Stimulated activated CD8-positive, alpha-beta memory T cell treated with anti-CD3 and anti-CD28 coated beads, Interleukin-2, amount 100 ng/mL, for 48 hours (primary cell): ENCODE results near the gene SMIM9.

Experiments used
- DNase-seq, 2 donors: peaks; one replicate each; pipeline ENCODE4 v3.0.0-alpha.2; 2020; ENCODE audit warnings: low read depth in 2 of 2

Gene SMIM9

DNA sequence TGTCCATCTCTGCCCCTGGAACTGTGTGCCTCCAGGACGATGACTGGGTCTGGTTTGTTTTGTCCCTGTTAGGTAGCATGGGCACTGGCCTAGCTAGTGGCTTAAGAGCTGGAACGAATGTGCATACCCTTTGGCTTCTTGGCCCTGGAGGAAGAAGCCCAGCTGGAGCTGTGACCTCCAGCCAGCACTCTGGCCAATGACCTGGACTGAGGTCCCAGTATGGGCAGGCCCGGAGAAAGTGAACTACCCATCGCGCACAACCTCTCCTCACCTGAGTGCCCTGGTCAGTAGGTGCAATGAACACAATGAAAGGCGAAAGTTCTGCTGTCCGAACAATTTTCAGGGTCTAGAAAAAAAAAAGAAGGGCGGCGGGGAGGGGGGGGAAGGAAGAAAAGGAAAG, 53.5 kb downstream of the SMIM9 start:
- no peak for DNase-seq

DNA sequence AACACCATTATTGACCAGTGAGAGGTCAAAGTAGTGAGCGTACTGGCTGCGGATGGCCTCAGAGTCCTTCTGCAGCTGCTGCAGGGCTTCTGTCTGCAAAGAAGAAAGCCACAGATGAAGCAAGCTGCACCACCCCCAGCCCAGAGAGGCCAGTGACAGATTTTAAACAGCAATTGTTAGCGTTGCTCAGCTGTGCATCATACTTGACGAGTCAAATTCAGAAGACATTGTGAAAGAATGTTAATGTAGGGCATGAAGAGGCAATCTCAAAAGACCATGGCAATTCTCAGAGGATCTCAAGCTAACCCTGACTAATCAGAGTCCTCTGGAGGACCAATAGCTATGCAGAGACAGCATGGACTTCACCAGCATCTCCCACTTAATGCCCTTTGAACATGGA, 55.2 kb downstream of the SMIM9 start:
- no peak for DNase-seq

DNA sequence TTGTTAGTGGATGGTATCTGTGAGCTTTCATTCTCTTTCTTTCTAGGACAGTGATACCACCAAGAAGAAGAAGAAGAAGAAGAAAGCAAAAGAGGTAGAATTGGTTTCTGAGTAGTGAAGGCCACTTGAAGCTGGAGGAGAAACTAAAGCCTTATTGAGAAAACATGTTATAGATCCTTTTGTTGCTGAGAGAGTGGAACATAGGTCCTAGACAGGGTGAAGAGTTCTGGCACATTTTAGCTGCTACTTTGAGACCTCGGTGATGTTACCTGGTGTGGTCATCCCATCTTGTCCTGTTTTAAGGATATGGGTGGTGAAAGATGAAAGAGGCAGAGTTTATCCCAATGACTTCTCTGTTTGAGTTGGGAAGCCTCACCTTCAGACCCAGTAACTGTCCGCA, 57.7 kb downstream of the SMIM9 start:
- DNase-seq, result no peak

DNA sequence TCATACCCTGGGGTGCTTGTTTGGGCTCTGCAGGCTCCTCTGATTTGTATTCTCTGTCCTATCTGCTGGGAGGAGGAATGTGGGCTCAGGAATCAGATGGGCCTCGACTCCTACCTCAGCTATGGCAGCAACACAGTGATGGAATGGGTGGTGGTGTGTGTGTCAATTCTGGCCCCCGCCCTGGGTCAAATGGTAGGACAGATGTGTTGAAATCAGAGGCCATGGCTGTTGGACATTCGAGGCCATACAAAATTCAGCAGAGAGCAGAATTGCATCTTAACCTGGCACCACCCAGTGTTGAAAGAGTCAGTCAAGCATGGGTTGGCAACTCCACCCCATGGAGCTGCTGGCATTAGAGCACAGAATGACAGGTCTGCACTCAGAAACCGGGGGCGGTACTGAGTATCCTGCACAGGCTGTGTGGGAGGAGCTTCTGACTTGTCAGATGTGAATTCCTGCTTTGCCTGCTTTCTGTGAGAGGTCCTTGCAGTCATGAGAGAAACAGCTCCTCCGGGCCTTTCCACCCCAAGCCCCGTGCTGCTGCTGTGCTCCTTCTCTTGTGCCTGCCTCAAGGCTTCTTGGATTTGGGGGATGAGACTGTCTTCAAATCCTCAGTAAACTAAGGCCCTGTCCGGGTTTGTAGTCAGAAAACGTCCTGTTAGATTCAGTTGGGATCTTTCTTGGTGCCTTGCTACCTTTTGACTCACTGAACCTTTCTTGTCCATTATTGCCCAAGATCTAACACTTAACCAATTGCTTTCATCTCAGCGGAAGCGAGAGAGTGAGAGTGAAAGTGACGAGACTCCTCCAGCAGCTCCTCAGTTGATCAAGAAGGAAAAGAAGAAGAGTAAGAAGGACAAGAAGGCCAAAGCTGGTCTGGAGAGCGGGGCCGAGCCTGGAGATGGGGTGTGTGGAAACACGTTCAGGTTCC, 58.8 kb downstream of the SMIM9 start:
- DNase-seq, result no peak

DNA sequence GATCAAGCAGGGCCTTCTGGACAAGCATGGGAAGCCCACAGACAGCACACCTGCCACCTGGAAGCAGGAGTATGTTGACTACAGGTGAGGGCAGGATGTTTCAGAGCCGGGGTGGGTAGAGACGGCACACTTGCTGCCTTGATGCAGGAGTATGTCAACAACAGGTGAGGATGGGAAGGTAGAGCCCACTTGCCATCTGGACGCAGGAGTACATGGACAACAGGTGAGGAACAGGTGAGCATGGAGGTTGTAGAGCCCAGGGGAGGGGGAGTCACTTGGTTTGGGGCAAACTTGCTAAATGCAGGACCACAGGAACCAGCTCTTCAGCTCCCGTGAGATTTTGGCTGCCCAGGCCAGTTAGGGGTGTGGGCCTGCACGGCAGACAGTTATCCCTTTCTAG, 59.8 kb downstream of the SMIM9 start:
- DNase-seq, result no peak
